HCT116 (cell line): ENCODE data around the gene OPRL1.

ENCODE experiments used
- EZH2 ChIP-seq: fragments of 200-600 bp; sonication (generic); IDR thresholded peaks from 2 replicates; pipeline ENCODE4 v1.6.1; 2017; ENCODE audit warnings: antibody characterized with exemption, mixed run types
- POLR2AphosphoS5 ChIP-seq: IDR thresholded peaks from 2 replicates; pipeline ENCODE4 v1.6.1; 2011; ENCODE audit warnings: mild to moderate bottlenecking, low read depth, low read length, moderate library complexity
- SIN3A ChIP-seq: IDR thresholded peaks from 2 replicates; pipeline ENCODE4 v1.6.1; 2012; ENCODE audit warnings: low read depth
- ZNF274 ChIP-seq: fragments of 200-500 bp; sonication (Bioruptor generic); IDR thresholded peaks from 2 replicates; pipeline ENCODE4 v1.6.1; 2014; ENCODE audit warnings: mild to moderate bottlenecking, low read depth, low read length, inconsistent platforms
- TF ChIP-seq, protein P1 (sequence below), 3 experiments: fragments of 200-600 bp in 1 of 3; sonication (generic) in 1 of 3; IDR thresholded peaks in 2 of 3; conservative IDR thresholded peaks in 1 of 3; 2 replicates each; pipeline ENCODE4 v1.5.1; 2012 to 2017; ENCODE audit warnings: low read depth in 2 of 3, low read length in 2 of 3, antibody characterized with exemption in 1 of 3, borderline replicate concordance in 1 of 3, control low read depth in 1 of 3, mild to moderate bottlenecking in 1 of 3, mixed read lengths in 1 of 3, mixed run types in 1 of 3, moderate library complexity in 1 of 3; ENCODE audit not compliant: insufficient read depth in 1 of 3
- TF ChIP-seq, protein P2 (sequence below): IDR thresholded peaks from 2 replicates; pipeline ENCODE4 v1.6.1; 2012

DNA sequence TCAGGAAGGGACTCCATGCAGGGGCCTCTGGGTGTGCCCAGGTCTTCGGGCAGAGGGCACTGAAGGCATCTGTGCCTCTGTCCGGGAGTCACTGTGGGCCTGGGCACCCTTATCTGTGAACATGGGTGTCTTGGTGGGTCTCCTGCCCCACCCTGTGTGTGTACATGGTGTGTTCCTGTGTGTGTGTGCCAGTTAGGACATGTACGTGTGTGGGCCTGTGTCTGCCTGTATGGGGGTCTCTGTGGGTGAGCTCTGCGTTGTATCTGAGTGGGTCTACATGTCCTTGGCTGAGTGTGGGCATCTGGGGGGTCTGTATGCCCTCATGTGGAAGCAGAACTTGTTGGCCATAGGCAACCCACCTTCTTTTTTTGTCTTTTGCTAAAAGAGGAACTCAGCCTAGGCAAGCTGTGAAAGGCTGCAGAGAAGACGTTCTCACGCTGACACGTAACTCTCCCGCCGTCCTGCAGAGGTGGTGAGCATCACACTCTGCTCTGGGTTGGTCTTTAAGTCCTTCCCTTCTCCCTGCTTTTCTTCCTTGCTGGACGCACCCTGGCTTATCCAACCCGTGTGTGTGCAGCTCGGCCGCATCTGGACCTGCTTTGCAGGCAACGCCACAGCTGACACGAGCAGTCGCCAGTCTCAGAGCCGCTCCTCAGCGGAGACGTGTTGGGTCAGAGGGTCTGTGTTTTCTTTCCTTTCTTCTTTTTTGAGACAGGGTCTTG is 28.0 kb downstream of the OPRL1 start:
- TF ChIP-seq, protein P1, sequence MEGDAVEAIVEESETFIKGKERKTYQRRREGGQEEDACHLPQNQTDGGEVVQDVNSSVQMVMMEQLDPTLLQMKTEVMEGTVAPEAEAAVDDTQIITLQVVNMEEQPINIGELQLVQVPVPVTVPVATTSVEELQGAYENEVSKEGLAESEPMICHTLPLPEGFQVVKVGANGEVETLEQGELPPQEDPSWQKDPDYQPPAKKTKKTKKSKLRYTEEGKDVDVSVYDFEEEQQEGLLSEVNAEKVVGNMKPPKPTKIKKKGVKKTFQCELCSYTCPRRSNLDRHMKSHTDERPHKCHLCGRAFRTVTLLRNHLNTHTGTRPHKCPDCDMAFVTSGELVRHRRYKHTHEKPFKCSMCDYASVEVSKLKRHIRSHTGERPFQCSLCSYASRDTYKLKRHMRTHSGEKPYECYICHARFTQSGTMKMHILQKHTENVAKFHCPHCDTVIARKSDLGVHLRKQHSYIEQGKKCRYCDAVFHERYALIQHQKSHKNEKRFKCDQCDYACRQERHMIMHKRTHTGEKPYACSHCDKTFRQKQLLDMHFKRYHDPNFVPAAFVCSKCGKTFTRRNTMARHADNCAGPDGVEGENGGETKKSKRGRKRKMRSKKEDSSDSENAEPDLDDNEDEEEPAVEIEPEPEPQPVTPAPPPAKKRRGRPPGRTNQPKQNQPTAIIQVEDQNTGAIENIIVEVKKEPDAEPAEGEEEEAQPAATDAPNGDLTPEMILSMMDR (IDR thresholded peaks at IDR 0.05 in 2 of 3, conservative IDR thresholded peaks at IDR 0.05 in 1 of 3; ENCODE audit: borderline replicate concordance in 1 of 3, insufficient read depth in 1 of 3, low read depth in 2 of 3, low read length in 2 of 3): no peak
- TF ChIP-seq EZH2 (no peak), SIN3A (no peak), POLR2AphosphoS5 (no peak), ZNF274 (no peak)
- TF ChIP-seq, protein P2, sequence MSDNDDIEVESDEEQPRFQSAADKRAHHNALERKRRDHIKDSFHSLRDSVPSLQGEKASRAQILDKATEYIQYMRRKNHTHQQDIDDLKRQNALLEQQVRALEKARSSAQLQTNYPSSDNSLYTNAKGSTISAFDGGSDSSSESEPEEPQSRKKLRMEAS: no peak
